RWPE2 (cell line): ENCODE results near the gene IL16.

Source experiments
- ATAC-seq: fragments of 200-7000 bp; cut with Tn5 transposase; 3 replicates; pipeline ENCODE4 v1.9.1; 2021; ENCODE audit warnings: low read depth
- DNase-seq: peaks from one replicate; pipeline ENCODE4 v3.0.0-alpha.2; 2020; ENCODE audit warnings: low spot score
- H3K27ac ChIP-seq: fragments of 450-650 bp; 2 replicates; pipeline ENCODE4 v1.5.1; 2017; ENCODE audit warnings: mild to moderate bottlenecking; ENCODE audit not compliant: poor library complexity, severe bottlenecking
- H3K27me3 ChIP-seq: fragments of 250-450 bp; sonication (Bioruptor Pico); 2 replicates; pipeline ENCODE4 v1.5.1; 2021; ENCODE audit warnings: mild to moderate bottlenecking, moderate library complexity; ENCODE audit not compliant: insufficient read depth, poor library complexity, severe bottlenecking
- H3K36me3 ChIP-seq: fragments of 250-450 bp; sonication (Bioruptor Pico); 2 replicates; pipeline ENCODE4 v1.5.1; 2020; ENCODE audit warnings: low read depth, mild to moderate bottlenecking, moderate library complexity
- H3K4me1 ChIP-seq: fragments of 250-450 bp; sonication (Bioruptor Pico); 2 replicates; pipeline ENCODE4 v1.5.1; 2021; ENCODE audit warnings: mild to moderate bottlenecking, moderate library complexity; ENCODE audit not compliant: insufficient read depth, poor library complexity, severe bottlenecking
- H3K4me3 ChIP-seq: fragments of 250-450 bp; sonication (Bioruptor Pico); 2 replicates; pipeline ENCODE4 v1.5.1; 2021; ENCODE audit warnings: mild to moderate bottlenecking, moderate library complexity; ENCODE audit not compliant: severe bottlenecking
- H3K9me3 ChIP-seq: fragments of 250-450 bp; sonication (Bioruptor Pico); 2 replicates; pipeline ENCODE4 v1.5.1; 2021; ENCODE audit warnings: mild to moderate bottlenecking, moderate library complexity; ENCODE audit not compliant: severe bottlenecking
- CTCF ChIP-seq: fragments of 450-650 bp; IDR thresholded peaks from one replicate; pipeline ENCODE4 v1.5.1; 2017; ENCODE audit warnings: mild to moderate bottlenecking, moderate library complexity; ENCODE audit not compliant: poor library complexity, severe bottlenecking

The IL16 gene

GRCh38 chr15:81178365-81178764 is 18.3 kb upstream of the IL16 start:
- H3K27ac ChIP-seq = no peak overlapping the region
- H3K27me3 ChIP-seq = no peaks in the 10 kb centered on the region
- TF ChIP-seq CTCF = no peak
- H3K36me3 ChIP-seq = no peaks in the 10 kb centered on the region
- DNase-seq (no peak), ATAC-seq (no peak)
- H3K4me3 ChIP-seq = no peak overlapping the region
- no peaks in the 10 kb centered on the region for H3K9me3 ChIP-seq
- H3K4me1 ChIP-seq = no peaks in the 10 kb centered on the region

- no peaks in the 10 kb centered on the region for H3K9me3 ChIP-seq
- no peak for TF ChIP-seq CTCF
- H3K4me1 ChIP-seq = no peaks in the 10 kb centered on the region
- H3K27me3 ChIP-seq = no peaks in the 10 kb centered on the region
- no peaks in the 10 kb centered on the region for H3K36me3 ChIP-seq
- DNase-seq = no peak
- no peak overlapping the region for H3K27ac ChIP-seq
- no peak overlapping the region for H3K4me3 ChIP-seq
- 0 out of 3 replicates have a peak, but pooled peaks have one; percentile 25 for ATAC-seq
These were observed 15.5 kb upstream of the IL16 start for GRCh38 chr15:81181220-81181619.

GRCh38 chr15:81182031-81182755 is 14.5 kb upstream of the IL16 start:
- Histone ChIP-seq H3K9me3 (no peaks in the 10 kb centered on the region), H3K36me3 (no peaks in the 10 kb centered on the region), H3K4me1 (no peaks in the 10 kb centered on the region), H3K4me3 (no peak overlapping the region), H3K27me3 (no peaks in the 10 kb centered on the region), H3K27ac (no peak overlapping the region)
- ATAC-seq (no peak), DNase-seq (no peak)
- no peak for TF ChIP-seq CTCF

- H3K4me1 ChIP-seq = no peaks in the 10 kb centered on the region
- no peaks in the 10 kb centered on the region for H3K27me3 ChIP-seq
- no peaks in the 10 kb centered on the region for H3K9me3 ChIP-seq
- H3K4me3 ChIP-seq = no peak overlapping the region
- ATAC-seq (no peak), DNase-seq (no peak)
- TF ChIP-seq CTCF = no peak
- no peak overlapping the region for H3K27ac ChIP-seq
- H3K36me3 ChIP-seq = no peaks in the 10 kb centered on the region
These were observed 13.8 kb upstream of the IL16 start for GRCh38 chr15:81182756-81183438.

GRCh38 chr15:81183439-81183775 is 13.3 kb upstream of the IL16 start:
- DNase-seq (no peak), ATAC-seq (no peak)
- TF ChIP-seq CTCF = no peak
- Histone ChIP-seq H3K4me1 (no peaks in the 10 kb centered on the region), H3K4me3 (no peak overlapping the region), H3K9me3 (no peaks in the 10 kb centered on the region), H3K36me3 (no peaks in the 10 kb centered on the region), H3K27me3 (no peaks in the 10 kb centered on the region), H3K27ac (no peak overlapping the region)
